ENCODE measurements around the gene RC3H1.
"Not testable (repeated sequence)": the region's sequence is repeated elsewhere in the genome, so short reads cannot be mapped to it uniquely, and the experiment has no call there.

Gene RC3H1

GRCh38 chr1:173960625-173961024, 61.5 kb downstream of the RC3H1 start:
- no peak for FAIRE-seq
- no peak for DNase-seq (ENCODE audit: low spot score)

- peak; percentile 18 for DNase-seq (ENCODE audit: low spot score)
- peak; percentile 83 for FAIRE-seq
These were observed 68.0 kb downstream of the RC3H1 start for GRCh38 chr1:173954179-173954578.

GRCh38 chr1:173948594-173948993, 73.6 kb downstream of the RC3H1 start:
- no peak for FAIRE-seq

GRCh38 chr1:173946380-173946921, 75.7 kb downstream of the RC3H1 start:
- FAIRE-seq (no peak), DNase-seq (ENCODE audit: low spot score) (no peak)

More at GRCh38 chr1:173948594-173948993, 73.6 kb downstream of the RC3H1 start:
- no peak for DNase-seq (ENCODE audit: low spot score)

- FAIRE-seq (no peak), DNase-seq (ENCODE audit: low spot score) (no peak)
These were observed 85.1 kb downstream of the RC3H1 start for GRCh38 chr1:173937062-173937461.

- FAIRE-seq (no peak), DNase-seq (ENCODE audit: low spot score) (no peak)
These were observed 87.7 kb downstream of the RC3H1 start for GRCh38 chr1:173934440-173934839.

- DNase-seq (ENCODE audit: low spot score); FAIRE-seq: not testable (repeated sequence)
These were observed 91.6 kb downstream of the RC3H1 start for GRCh38 chr1:173930541-173930940.

- FAIRE-seq, result no peak
These were observed 96.6 kb downstream of the RC3H1 start for GRCh38 chr1:173925306-173926242.

GRCh38 chr1:173920861-173921260, 101.3 kb downstream of the RC3H1 start:
- DNase-seq (ENCODE audit: low spot score) (no peak), FAIRE-seq (no peak)

More at GRCh38 chr1:173925306-173926242, 96.6 kb downstream of the RC3H1 start:
- DNase-seq (ENCODE audit: low spot score), result no peak

- FAIRE-seq (no peak), DNase-seq (ENCODE audit: low spot score) (no peak)
These were observed 104.3 kb downstream of the RC3H1 start for GRCh38 chr1:173917635-173918493.

- no peak for FAIRE-seq
- no peak for DNase-seq (ENCODE audit: low spot score)
These were observed 105.0 kb downstream of the RC3H1 start, which contains the start of gene SERPINC1 for GRCh38 chr1:173917149-173917548. TSS of gene SERPINC1 (minus strand) at chr1:173917327. CDS start at chr1:173917259, 68 bp downstream.

GRCh38 chr1:173916667-173917066, 105.5 kb downstream of the RC3H1 start:
- FAIRE-seq, result no peak
- DNase-seq (ENCODE audit: low spot score), result no peak

GRCh38 chr1:173915596-173915995, 106.6 kb downstream of the RC3H1 start:
- no peak for DNase-seq (ENCODE audit: low spot score)
- no peak for FAIRE-seq

GRCh38 chr1:173914366-173914871, 107.7 kb downstream of the RC3H1 start:
- no peak for FAIRE-seq
- DNase-seq (ENCODE audit: low spot score), result no peak

GRCh38 chr1:173913111-173913510, 109.0 kb downstream of the RC3H1 start:
- no peak for DNase-seq (ENCODE audit: low spot score)
- no peak for FAIRE-seq

- FAIRE-seq, result no peak
- no peak for DNase-seq (ENCODE audit: low spot score)
These were observed 118.2 kb downstream of the RC3H1 start for GRCh38 chr1:173903827-173904531.

GRCh38 chr1:173900992-173901391, 121.2 kb downstream of the RC3H1 start:
- FAIRE-seq (no peak), DNase-seq (ENCODE audit: low spot score) (no peak)

- DNase-seq (ENCODE audit: low spot score) (no peak), FAIRE-seq (no peak)
These were observed 121.7 kb downstream of the RC3H1 start for GRCh38 chr1:173900427-173900826.

- no peak for FAIRE-seq
- no peak for DNase-seq (ENCODE audit: low spot score)
These were observed 128.0 kb downstream of the RC3H1 start for GRCh38 chr1:173894189-173894588.

- no peak for FAIRE-seq
- no peak for DNase-seq (ENCODE audit: low spot score)
These were observed 128.5 kb downstream of the RC3H1 start for GRCh38 chr1:173893611-173894010.

GRCh38 chr1:173889885-173890284, 132.3 kb downstream of the RC3H1 start:
- FAIRE-seq, result no peak

More at GRCh38 chr1:173889885-173890284, 132.3 kb downstream of the RC3H1 start:
- DNase-seq (ENCODE audit: low spot score), result no peak
